Measurements from ENCODE around the gene GOLGA1.

DNA sequence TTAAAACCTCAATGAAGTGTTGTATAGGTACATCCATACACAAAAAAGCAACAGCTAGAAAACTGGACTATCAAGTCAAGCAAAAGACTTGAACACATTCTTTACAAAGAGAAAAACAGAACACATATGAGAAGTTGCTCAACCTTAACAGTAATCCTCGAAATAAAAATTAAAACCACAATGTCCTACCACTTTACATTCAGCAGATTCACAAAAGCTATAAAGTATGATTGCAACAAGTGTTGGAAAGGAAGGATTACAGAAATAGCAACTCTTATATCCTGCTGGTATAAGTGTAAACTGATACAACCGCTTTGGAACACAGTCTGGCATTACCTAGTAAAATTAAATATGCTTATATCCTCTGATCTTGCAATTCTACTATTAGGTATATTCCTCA lies 28.5 kb upstream of the GOLGA1 start:
- TF ChIP-seq, protein P1, sequence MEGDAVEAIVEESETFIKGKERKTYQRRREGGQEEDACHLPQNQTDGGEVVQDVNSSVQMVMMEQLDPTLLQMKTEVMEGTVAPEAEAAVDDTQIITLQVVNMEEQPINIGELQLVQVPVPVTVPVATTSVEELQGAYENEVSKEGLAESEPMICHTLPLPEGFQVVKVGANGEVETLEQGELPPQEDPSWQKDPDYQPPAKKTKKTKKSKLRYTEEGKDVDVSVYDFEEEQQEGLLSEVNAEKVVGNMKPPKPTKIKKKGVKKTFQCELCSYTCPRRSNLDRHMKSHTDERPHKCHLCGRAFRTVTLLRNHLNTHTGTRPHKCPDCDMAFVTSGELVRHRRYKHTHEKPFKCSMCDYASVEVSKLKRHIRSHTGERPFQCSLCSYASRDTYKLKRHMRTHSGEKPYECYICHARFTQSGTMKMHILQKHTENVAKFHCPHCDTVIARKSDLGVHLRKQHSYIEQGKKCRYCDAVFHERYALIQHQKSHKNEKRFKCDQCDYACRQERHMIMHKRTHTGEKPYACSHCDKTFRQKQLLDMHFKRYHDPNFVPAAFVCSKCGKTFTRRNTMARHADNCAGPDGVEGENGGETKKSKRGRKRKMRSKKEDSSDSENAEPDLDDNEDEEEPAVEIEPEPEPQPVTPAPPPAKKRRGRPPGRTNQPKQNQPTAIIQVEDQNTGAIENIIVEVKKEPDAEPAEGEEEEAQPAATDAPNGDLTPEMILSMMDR (conservative IDR thresholded peaks at IDR 0.05 in 1 of 2, IDR thresholded peaks at IDR 0.05 in 1 of 2; ENCODE audit: extremely low read depth in 1 of 2, insufficient read depth in 1 of 2, low read depth in 1 of 2, low read length in 2 of 2) = no peak
- no peak for TF ChIP-seq EZH2 (IDR thresholded peaks at IDR 0.05; ENCODE audit: borderline replicate concordance, low read length)
